GM12878 (cell line): Measurements from ENCODE around the gene MPRIP. TPM values are rescaled to one million over a fixed set of nuclear protein-coding genes. Genes with fewer than 3 reads are reported as not detected.

Experiments
- ATAC-seq: fragments of 200-7000 bp; cut with Tn5 transposase; 3 replicates; pipeline ENCODE4 v1.9.1; 2020; ENCODE audit warnings: mild to moderate bottlenecking, moderate library complexity
- BruUV-seq: library from RNA; stranded (reverse); fragments of 400-500 nt; replicated peaks from 2 replicates; lab custom pipeline; 2021; lab: Mats Ljungman, UMichigan
- CTCF ChIA-PET: fragments of 300-600 bp; sonication (Branson Sonifier 250); formaldehyde crosslinking; extraction: SDS; loops from one replicate; lab custom pipeline; 2021; ENCODE audit warnings: inconsistent platforms; lab: Yijun Ruan, JAX
- POLR2A ChIA-PET: fragments of 350-600 bp; formaldehyde crosslinking; extraction: SDS; loops from one replicate; lab custom pipeline; 2021; ENCODE audit warnings: inconsistent platforms; lab: Charles Lee
- RAD21 ChIA-PET: fragments of 300-600 bp; sonication (Branson Sonifier 250); formaldehyde crosslinking; loops from one replicate; lab custom pipeline; 2023; ENCODE audit warnings: antibody characterized with exemption; ENCODE audit not compliant: unreplicated experiment; lab: Charles Lee
- SMC1A ChIA-PET: fragments of 300-600 bp; sonication (Branson Sonifier 250); formaldehyde crosslinking; loops from one replicate; lab custom pipeline; 2023; ENCODE audit not compliant: unreplicated experiment, uncharacterized antibody; lab: Charles Lee
- DNase-seq: peaks from one replicate; pipeline ENCODE4 v3.0.0-alpha.2; 2011; ENCODE audit warnings: low read depth, low spot score
- FAIRE-seq: peaks from 3 replicates; lab custom pipeline; 2011; peaks lifted over from hg19 to GRCh38; lab: Jason Lieb, UNC
- H2AFZ ChIP-seq: 2 replicates; pipeline ENCODE4 v1.6.0; 2011; ENCODE audit warnings: low read depth, low read length, control low read depth; ENCODE audit not compliant: control insufficient read depth
- H3K27ac ChIP-seq: 2 replicates; pipeline ENCODE4 v1.5.1; 2011; ENCODE audit warnings: control low read depth; ENCODE audit not compliant: control insufficient read depth, insufficient read depth
- H3K27me3 ChIP-seq, 2 experiments: replicated peaks in 1 of 2; 2 replicates each; pipeline versions ENCODE4 v1.6.0 to v1.6.1; 2011; ENCODE audit warnings: low read length in 1 of 2; ENCODE audit not compliant: control insufficient read depth in 2 of 2, insufficient read depth in 2 of 2
- H3K36me3 ChIP-seq, 2 experiments: 2 replicates each; pipeline ENCODE4 v1.5.1; 2011; ENCODE audit warnings: low read length in 1 of 2; ENCODE audit not compliant: control insufficient read depth in 2 of 2, insufficient read depth in 2 of 2
- H3K4me1 ChIP-seq: 2 replicates; pipeline ENCODE4 v1.6.1; 2011; ENCODE audit warnings: mild to moderate bottlenecking, low read length, moderate library complexity, mixed read lengths; ENCODE audit not compliant: control insufficient read depth, insufficient read depth
- H3K4me2 ChIP-seq: 2 replicates; pipeline ENCODE4 v1.6.0; 2011; ENCODE audit warnings: control low read depth; ENCODE audit not compliant: control insufficient read depth, insufficient read depth
- H3K4me3 ChIP-seq: fragments of 200-600 bp; sonication (generic); 2 replicates; pipeline ENCODE4 v1.5.1; 2016
- H3K79me2 ChIP-seq: 2 replicates; pipeline ENCODE4 v1.6.0; 2011; ENCODE audit warnings: low read length; ENCODE audit not compliant: control insufficient read depth, insufficient read depth
- H3K9ac ChIP-seq: 2 replicates; pipeline ENCODE4 v1.8.0; 2011; ENCODE audit warnings: low read length, control low read depth, mixed read lengths; ENCODE audit not compliant: control insufficient read depth, insufficient read depth
- H3K9me3 ChIP-seq: replicated peaks from 3 replicates; pipeline ENCODE4 v1.5.1; 2011; ENCODE audit warnings: mild to moderate bottlenecking, low read length; ENCODE audit not compliant: control insufficient read depth, insufficient read depth
- H4K20me1 ChIP-seq: 2 replicates; pipeline ENCODE4 v1.6.0; 2011; ENCODE audit not compliant: control insufficient read depth, insufficient read depth
- CBFB ChIP-seq: IDR thresholded peaks from 2 replicates; pipeline ENCODE4 v1.6.1; 2016; ENCODE audit warnings: antibody characterized with exemption, low read depth
- EP300 ChIP-seq, 2 experiments: fragments of 150-350 bp in 1 of 2; IDR thresholded peaks; 2 replicates each; pipeline ENCODE4 v1.6.1; 2011 to 2012; ENCODE audit warnings: low read depth in 2 of 2, low read length in 2 of 2, borderline replicate concordance in 1 of 2, improper control_type of control experiment in 1 of 2, inconsistent platforms in 1 of 2; ENCODE audit not compliant: control insufficient read depth in 1 of 2
- MYC ChIP-seq: IDR thresholded peaks from 2 replicates; pipeline ENCODE4 v1.6.1; 2011; ENCODE audit warnings: mild to moderate bottlenecking, low read length, moderate library complexity, inconsistent platforms; ENCODE audit not compliant: insufficient read depth, insufficient replicate concordance, insufficient read length, severe bottlenecking
- PAX5 ChIP-seq: IDR thresholded peaks from 2 replicates; pipeline ENCODE4 v1.6.1; 2011; ENCODE audit warnings: low read depth, low read length, borderline replicate concordance
- RUNX3 ChIP-seq: IDR thresholded peaks from 2 replicates; pipeline ENCODE4 v1.6.1; 2012; ENCODE audit warnings: low read length, inconsistent platforms
- SMAD5 ChIP-seq: IDR thresholded peaks from 2 replicates; pipeline ENCODE4 v1.6.1; 2016; ENCODE audit warnings: antibody characterized with exemption, low read depth
- SPI1 ChIP-seq: IDR thresholded peaks from 2 replicates; pipeline ENCODE4 v1.6.1; 2011; ENCODE audit warnings: low read depth, mild to moderate bottlenecking, low read length, moderate library complexity, borderline replicate concordance; ENCODE audit not compliant: insufficient read depth
- WGBS: methylation state at CpG from one replicate; pipeline ENCODE4 v1.1.6; 2016; ENCODE audit warnings: low lambda C conversion rate; ENCODE audit not compliant: insufficient replicate concordance, insufficient coverage; ENCODE audit errors: missing lambda C conversion rate; 5-methylcytosine and 5-hydroxymethylcytosine counted together
- in situ Hi-C: fragments of 300-500 bp; cut with MboI; formaldehyde crosslinking; loops from 9 replicates; pipeline ENCODE4 v1.14.3; 2018; ENCODE audit warnings: mixed read lengths
- intact Hi-C: fragments of 100-400 bp; cut with micrococcal nuclease; formaldehyde crosslinking; loops from one replicate; pipeline ENCODE4 v1.14.2; 2022; ENCODE audit not compliant: unreplicated experiment
- polyA plus RNA-seq, 11 experiments: library from polyadenylated mRNA; depleted of rRNA in 4 of 11; unstranded in 6 of 11; stranded (reverse) in 5 of 11; fragments of >200 nt; fragmentation: Nextera tagmentation in 4 of 11; fragmentation: Illumina TruSeq in 1 of 11; extraction: Ambion mirVana in 4 of 11; extraction: Trizol in 1 of 11; gene quantifications; 1 replicate in 1 of 11; 2 replicates in 10 of 11; pipeline versions ENCODE4 v1.2.1 to v1.2.3, GENCODE V29; 2011 to 2016; ENCODE audit warnings: inconsistent platforms in 2 of 11, missing spikeins in 2 of 11, low read depth in 1 of 11
- total RNA-seq, 4 experiments: library from RNA; depleted of rRNA in 3 of 4; stranded (reverse); fragments of >200 nt in 3 of 4; fragmentation: Illumina TruSeq in 1 of 4; extraction: Trizol in 1 of 4; gene quantifications; 2 replicates each; pipeline versions ENCODE4 v1.2.1 to v1.2.3, GENCODE V29; 2013 to 2021

MPRIP gene
- total and polyA plus RNA-seq, 10 of the 15 experiments (the other 5 are each of a cell fraction or from before 2014, with no cell fraction given), result 16.5 to 168 (median 71.7) TPM

DNA sequence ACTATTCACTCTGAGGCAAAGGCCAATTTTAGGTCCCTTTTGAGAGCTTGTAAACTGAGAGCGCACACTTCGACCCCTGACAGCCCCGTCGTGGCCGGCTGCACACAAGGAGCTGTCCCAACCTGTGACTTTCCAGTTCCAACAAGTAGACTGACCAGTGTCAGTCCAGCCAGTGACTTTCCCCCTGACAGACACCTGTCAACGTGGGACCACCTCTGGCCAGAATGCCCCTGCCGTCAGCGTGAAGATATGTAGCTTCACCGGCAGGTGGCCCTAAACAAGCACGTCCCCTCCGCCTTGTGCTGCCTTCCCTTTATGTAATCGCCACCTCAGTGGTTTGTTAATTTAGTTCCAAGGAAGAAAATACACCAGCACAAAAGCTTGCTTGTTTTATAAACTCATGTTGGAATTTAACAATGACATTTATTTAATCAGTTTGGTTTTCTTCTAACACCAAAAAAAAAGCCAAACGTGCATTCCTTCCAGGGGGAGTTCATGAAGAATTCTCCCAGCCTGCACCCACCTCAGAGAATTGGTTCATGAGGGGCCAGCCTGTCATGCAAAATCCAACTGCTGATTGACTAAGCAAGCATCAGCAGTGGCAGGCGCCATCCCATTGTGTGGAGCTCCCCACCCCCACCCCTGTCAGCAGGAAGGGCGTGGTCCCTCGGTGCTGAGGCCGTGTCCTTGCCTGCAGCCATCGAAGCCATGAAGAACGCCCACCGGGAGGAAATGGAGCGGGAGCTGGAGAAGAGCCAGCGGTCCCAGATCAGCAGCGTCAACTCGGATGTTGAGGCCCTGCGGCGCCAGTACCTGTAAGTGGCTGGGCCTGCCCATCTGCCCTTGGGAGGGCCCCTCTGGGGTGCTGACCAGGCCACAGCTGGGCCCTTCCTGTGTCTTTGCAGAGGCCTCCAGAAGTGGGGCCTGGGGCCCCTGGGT is 130.0 kb downstream of the MPRIP start:
- Histone ChIP-seq H3K4me1 (no peaks in the 10 kb centered on the region), H3K9me3 (no peaks in the 10 kb centered on the region), H2AFZ (no peak overlapping the region), H3K79me2 (no peaks in the 10 kb centered on the region), H4K20me1 (no peaks in the 10 kb centered on the region), H3K4me2 (no peak overlapping the region), H3K9ac (no peak overlapping the region), H3K4me3 (no peak overlapping the region), H3K27me3 (no peaks in the 10 kb centered on the region)
- BruUV-seq, result no TSS peak
- in situ Hi-C loops, result no loop called here
- 91% methylated on average over 26 of the region's 26 CpGs for WGBS
- no peak for FAIRE-seq
- POLR2A ChIA-PET, result no interaction called here
- no peak for TF ChIP-seq SMAD5
- 0 out of 2 replicates have a peak, but pooled peaks have one; percentile 20 for TF ChIP-seq PAX5
- TF ChIP-seq, all 136 proteins: peak for 1
- DNase-seq (no peak), ATAC-seq (no peak)
- Histone ChIP-seq H3K36me3 (peaks cover 16 to 26% of the 10 kb centered on the region in 2 experiments; a peak in 3 of 4 replicates), H3K27ac (no peak overlapping the region)
- CTCF ChIA-PET, result interaction anchor here (0.6 kb wide), 1 partner anchor 1830 kb away, joined by 4 read pairs; no protein-coding TSS in a partner anchor
- intact Hi-C loops, result no loop called here
- RAD21 ChIA-PET, result no interaction called here
- SMC1A ChIA-PET, result interaction anchor here (0.5 kb wide), 1 partner anchor 65 kb away, joined by 3 read pairs; the partner anchor contains the start of gene FLCN

- in situ Hi-C loops, result no loop called here
Measured at GRCh38 chr17:17172990-17173389, 130.7 kb downstream of the MPRIP start.

More at GRCh38 chr17:17172990-17173389, 130.7 kb downstream of the MPRIP start:
- no TSS peak for BruUV-seq
- CTCF ChIA-PET, result interaction anchor here (0.6 kb wide), 1 partner anchor 1829 kb away, joined by 4 read pairs; no protein-coding TSS in a partner anchor
- Histone ChIP-seq H3K9me3 (no peaks in the 10 kb centered on the region), H3K79me2 (no peaks in the 10 kb centered on the region), H3K27me3 (no peaks in the 10 kb centered on the region), H3K4me3 (no peak overlapping the region), H3K27ac (no peak overlapping the region), H3K4me1 (no peaks in the 10 kb centered on the region), H3K9ac (no peak overlapping the region), H4K20me1 (no peaks in the 10 kb centered on the region), H3K36me3 (peaks cover 17 to 26% of the 10 kb centered on the region in 2 experiments; a peak in 3 of 4 replicates), H2AFZ (no peak overlapping the region), H3K4me2 (no peak overlapping the region)
- POLR2A ChIA-PET, result no interaction called here
- TF ChIP-seq EP300 (IDR thresholded peaks at IDR 0.05; ENCODE audit: borderline replicate concordance in 1 of 2, control insufficient read depth in 1 of 2, low read depth in 2 of 2, low read length in 2 of 2) (no peak), RUNX3 (peak; percentile 19; the same call in 1 of the 2 replicates), CBFB (no peak), SPI1 (peak; percentile 17; the same call in 1 of the 2 replicates), MYC (no peak)
- FAIRE-seq (no peak), ATAC-seq (no peak), DNase-seq (no peak)
- RAD21 ChIA-PET, result no interaction called here
- intact Hi-C loops, result no loop called here
- SMC1A ChIA-PET, result no interaction called here
- WGBS, result 82% methylated on average over 9 of the region's 9 CpGs
